ENCODE results near the gene LHX1. TPM values are rescaled to one million over a fixed set of nuclear protein-coding genes. Genes with fewer than 3 reads are reported as not detected.

Gene LHX1
- total and polyA plus RNA-seq, 5 donors from 2014 or later = 0.05 to 0.22 (median 0.05) TPM; not detected in 2

- peaks cover 6 to 68% (median 30%) of the 10 kb centered on the region in 4 donors for H3K4me1 Mint-ChIP-seq
- no peak for ATAC-seq (ENCODE audit: low read depth in 2 of 2)
- peaks cover 86% of the 10 kb centered on the region for H3K27me3 Mint-ChIP-seq
- no peak overlapping the region for H3K27ac Mint-ChIP-seq
- H3K36me3 ChIP-seq (ENCODE audit: control insufficient read depth, insufficient read depth, low read length) = no peaks in the 10 kb centered on the region
- no peak overlapping the region for H3K27ac ChIP-seq (ENCODE audit: insufficient read depth, low read length, poor library complexity, severe bottlenecking)
- H3K9me3 ChIP-seq (ENCODE audit: control insufficient read depth in 2 of 2, low read length in 2 of 2) = no peaks in the 10 kb centered on the region
- H3K9me3 Mint-ChIP-seq = peaks cover 0 to 6% (median 2%) of the 10 kb centered on the region in 7 donors
- peaks cover 64% of the 10 kb centered on the region for H3K4me1 ChIP-seq (ENCODE audit: control insufficient read depth, insufficient read depth, low read length, poor library complexity, severe bottlenecking)
- no peaks in the 10 kb centered on the region for H3K36me3 Mint-ChIP-seq
- peaks cover 56% of the 10 kb centered on the region for H3K27me3 ChIP-seq (ENCODE audit: control insufficient read depth, insufficient read depth, low read length)
- H3K4me3 ChIP-seq (ENCODE audit: low read depth, low read length) = no peak overlapping the region
- peak overlapping the region in 3 of 4 donors; percentile 30 to 76 (median 51) for H3K4me3 Mint-ChIP-seq
- peak in 1 of 3 donors; percentile 16 for DNase-seq
These were observed 4.8 kb downstream of the LHX1 start for GRCh38 chr17:36942019-36942599.

GRCh38 chr17:36942631-36943125, 5.4 kb downstream of the LHX1 start:
- H3K9me3 ChIP-seq (ENCODE audit: control insufficient read depth in 2 of 2, low read length in 2 of 2) = no peaks in the 10 kb centered on the region
- H3K4me3 ChIP-seq (ENCODE audit: low read depth, low read length) = no peak overlapping the region
- H3K4me3 Mint-ChIP-seq = no peak overlapping the region

GRCh38 chr17:36943250-36944191, 6.2 kb downstream of the LHX1 start:
- no peak overlapping the region for H3K27ac Mint-ChIP-seq
- H3K9me3 Mint-ChIP-seq = peaks cover 0 to 6% (median 2%) of the 10 kb centered on the region in 7 donors
- ATAC-seq (ENCODE audit: low read depth in 2 of 2) = no peak
- H3K4me3 Mint-ChIP-seq = peak overlapping the region; percentile 11 to 85 (median 59)
- H3K4me3 ChIP-seq (ENCODE audit: low read depth, low read length) = no peak overlapping the region
- H3K9me3 ChIP-seq (ENCODE audit: control insufficient read depth in 2 of 2, low read length in 2 of 2) = no peaks in the 10 kb centered on the region
- H3K36me3 Mint-ChIP-seq = no peaks in the 10 kb centered on the region
- peaks cover 58% of the 10 kb centered on the region for H3K4me1 ChIP-seq (ENCODE audit: control insufficient read depth, insufficient read depth, low read length, poor library complexity, severe bottlenecking)
- H3K27me3 ChIP-seq (ENCODE audit: control insufficient read depth, insufficient read depth, low read length) = peaks cover 61% of the 10 kb centered on the region
- peaks cover 14 to 64% (median 27%) of the 10 kb centered on the region in 4 donors for H3K4me1 Mint-ChIP-seq
- DNase-seq = no peak
- H3K36me3 ChIP-seq (ENCODE audit: control insufficient read depth, insufficient read depth, low read length) = no peaks in the 10 kb centered on the region
- no peak overlapping the region for H3K27ac ChIP-seq (ENCODE audit: insufficient read depth, low read length, poor library complexity, severe bottlenecking)
- H3K27me3 Mint-ChIP-seq = peaks cover 86% of the 10 kb centered on the region

More at GRCh38 chr17:36942631-36943125, 5.4 kb downstream of the LHX1 start:
- no peak for ATAC-seq (ENCODE audit: low read depth in 2 of 2)
- peak in 2 of 3 donors; percentile 30 to 45 for DNase-seq
- Histone ChIP-seq H3K4me1 (ENCODE audit: control insufficient read depth, insufficient read depth, low read length, poor library complexity, severe bottlenecking) (peaks cover 58% of the 10 kb centered on the region), H3K27ac (ENCODE audit: insufficient read depth, low read length, poor library complexity, severe bottlenecking) (no peak overlapping the region), H3K36me3 (ENCODE audit: control insufficient read depth, insufficient read depth, low read length) (no peaks in the 10 kb centered on the region), H3K27me3 (ENCODE audit: control insufficient read depth, insufficient read depth, low read length) (peaks cover 62% of the 10 kb centered on the region)
- H3K27ac Mint-ChIP-seq = no peak overlapping the region
- H3K27me3 Mint-ChIP-seq = peaks cover 86% of the 10 kb centered on the region
- peaks cover 6 to 64% (median 28%) of the 10 kb centered on the region in 4 donors for H3K4me1 Mint-ChIP-seq
- no peaks in the 10 kb centered on the region for H3K36me3 Mint-ChIP-seq
- peaks cover 0 to 6% (median 2%) of the 10 kb centered on the region in 7 donors for H3K9me3 Mint-ChIP-seq

GRCh38 chr17:36944553-36944952, 7.3 kb downstream of the LHX1 start:
- Mint-ChIP-seq H3K9me3 (peaks cover 0 to 6% (median 2%) of the 10 kb centered on the region in 7 donors), H3K4me1 (peaks cover 13 to 62% (median 28%) of the 10 kb centered on the region in 4 donors), H3K27me3 (peaks cover 79% of the 10 kb centered on the region), H3K27ac (no peak overlapping the region), H3K36me3 (peaks cover 3% of the 10 kb centered on the region), H3K4me3 (peak overlapping the region in 2 of 4 donors; percentile 3 to 13)
- Histone ChIP-seq H3K27me3 (ENCODE audit: control insufficient read depth, insufficient read depth, low read length) (peaks cover 54% of the 10 kb centered on the region), H3K27ac (ENCODE audit: insufficient read depth, low read length, poor library complexity, severe bottlenecking) (no peak overlapping the region), H3K36me3 (ENCODE audit: control insufficient read depth, insufficient read depth, low read length) (no peaks in the 10 kb centered on the region), H3K9me3 (ENCODE audit: control insufficient read depth in 2 of 2, low read length in 2 of 2) (no peaks in the 10 kb centered on the region), H3K4me3 (ENCODE audit: low read depth, low read length) (no peak overlapping the region), H3K4me1 (ENCODE audit: control insufficient read depth, insufficient read depth, low read length, poor library complexity, severe bottlenecking) (peaks cover 51% of the 10 kb centered on the region)
- no peak for ATAC-seq (ENCODE audit: low read depth in 2 of 2)
- no peak for DNase-seq

- Histone ChIP-seq H3K27me3 (ENCODE audit: control insufficient read depth, insufficient read depth, low read length) (peaks cover 54% of the 10 kb centered on the region), H3K4me3 (ENCODE audit: low read depth, low read length) (no peak overlapping the region), H3K27ac (ENCODE audit: insufficient read depth, low read length, poor library complexity, severe bottlenecking) (no peak overlapping the region), H3K9me3 (ENCODE audit: control insufficient read depth in 2 of 2, low read length in 2 of 2) (no peaks in the 10 kb centered on the region), H3K36me3 (ENCODE audit: control insufficient read depth, insufficient read depth, low read length) (no peaks in the 10 kb centered on the region), H3K4me1 (ENCODE audit: control insufficient read depth, insufficient read depth, low read length, poor library complexity, severe bottlenecking) (peaks cover 53% of the 10 kb centered on the region)
- ATAC-seq (ENCODE audit: low read depth in 2 of 2) (no peak), DNase-seq (no peak)
- no peak overlapping the region for H3K27ac Mint-ChIP-seq
- peaks cover 5% of the 10 kb centered on the region for H3K36me3 Mint-ChIP-seq
- peak overlapping the region in 3 of 4 donors; percentile 3 to 62 (median 13) for H3K4me3 Mint-ChIP-seq
- peaks cover 0 to 5% (median 2%) of the 10 kb centered on the region in 7 donors for H3K9me3 Mint-ChIP-seq
- H3K27me3 Mint-ChIP-seq = peaks cover 74% of the 10 kb centered on the region
- peaks cover 16 to 62% (median 33%) of the 10 kb centered on the region in 4 donors for H3K4me1 Mint-ChIP-seq
These were observed 7.9 kb downstream of the LHX1 start for GRCh38 chr17:36945140-36945539.

GRCh38 chr17:36945959-36946725, 8.9 kb downstream of the LHX1 start:
- no peak overlapping the region for H3K27ac Mint-ChIP-seq
- DNase-seq = no peak
- H3K36me3 Mint-ChIP-seq = peaks cover 12% of the 10 kb centered on the region
- no peaks in the 10 kb centered on the region for H3K9me3 ChIP-seq (ENCODE audit: control insufficient read depth in 2 of 2, low read length in 2 of 2)
- H3K27me3 Mint-ChIP-seq = peaks cover 64% of the 10 kb centered on the region
- H3K4me1 ChIP-seq (ENCODE audit: control insufficient read depth, insufficient read depth, low read length, poor library complexity, severe bottlenecking) = peaks cover 60% of the 10 kb centered on the region
- H3K9me3 Mint-ChIP-seq = peaks cover 0 to 5% (median 2%) of the 10 kb centered on the region in 7 donors
- H3K27ac ChIP-seq (ENCODE audit: insufficient read depth, low read length, poor library complexity, severe bottlenecking) = no peak overlapping the region
- H3K27me3 ChIP-seq (ENCODE audit: control insufficient read depth, insufficient read depth, low read length) = peaks cover 48% of the 10 kb centered on the region
- H3K4me3 ChIP-seq (ENCODE audit: low read depth, low read length) = no peak overlapping the region
- peak overlapping the region in 1 of 4 donors; percentile 97 for H3K4me3 Mint-ChIP-seq
- ATAC-seq (ENCODE audit: low read depth in 2 of 2) = no peak
- H3K36me3 ChIP-seq (ENCODE audit: control insufficient read depth, insufficient read depth, low read length) = no peaks in the 10 kb centered on the region
- H3K4me1 Mint-ChIP-seq = peaks cover 20 to 64% (median 41%) of the 10 kb centered on the region in 4 donors

GRCh38 chr17:36946726-36947091, 9.4 kb downstream of the LHX1 start:
- ATAC-seq (ENCODE audit: low read depth in 2 of 2) = no peak
- H3K27me3 ChIP-seq (ENCODE audit: control insufficient read depth, insufficient read depth, low read length) = peaks cover 43% of the 10 kb centered on the region
- peak overlapping the region in 2 of 3 donors; percentile 46 to 80 for H3K27ac Mint-ChIP-seq
- no peak overlapping the region for H3K4me3 ChIP-seq (ENCODE audit: low read depth, low read length)
- DNase-seq = no peak
- no peak overlapping the region for H3K27ac ChIP-seq (ENCODE audit: insufficient read depth, low read length, poor library complexity, severe bottlenecking)
- peaks cover 20 to 64% (median 41%) of the 10 kb centered on the region in 4 donors for H3K4me1 Mint-ChIP-seq
- H3K4me3 Mint-ChIP-seq = peak overlapping the region in 1 of 4 donors; percentile 97
- H3K4me1 ChIP-seq (ENCODE audit: control insufficient read depth, insufficient read depth, low read length, poor library complexity, severe bottlenecking) = peaks cover 63% of the 10 kb centered on the region
- H3K27me3 Mint-ChIP-seq = peaks cover 58% of the 10 kb centered on the region
- peaks cover 12% of the 10 kb centered on the region for H3K36me3 Mint-ChIP-seq
- peaks cover 0 to 3% (median 0%) of the 10 kb centered on the region in 7 donors for H3K9me3 Mint-ChIP-seq
- no peaks in the 10 kb centered on the region for H3K9me3 ChIP-seq (ENCODE audit: control insufficient read depth in 2 of 2, low read length in 2 of 2)
- H3K36me3 ChIP-seq (ENCODE audit: control insufficient read depth, insufficient read depth, low read length) = no peaks in the 10 kb centered on the region

Measured in CD4-positive, CD25-positive, alpha-beta regulatory T cell (primary cell).